ENCODE data around the gene TUBGCP6. TPM values are rescaled to one million over a fixed set of nuclear protein-coding genes. Genes with fewer than 3 reads are reported as not detected.

The TUBGCP6 gene
- total RNA-seq, 2 donors from 2014 or later = 64.9 to 69.7 TPM

- ATAC-seq (replicated peaks in 1 of 2) = no peak
- Mint-ChIP-seq H3K9me3 (no peaks in the 10 kb centered on the region), H3K36me3 (ENCODE audit: insufficient read depth in 2 of 2) (peaks cover 5% of the 10 kb centered on the region in 2 donors), H3K4me3 (no peak overlapping the region), H3K4me1 (ENCODE audit: low read depth) (peaks cover 31% of the 10 kb centered on the region), H3K27ac (no peak overlapping the region), H3K27me3 (ENCODE audit: low read depth) (no peaks in the 10 kb centered on the region)
- no peak for DNase-seq
These were observed 46.2 kb downstream of the TUBGCP6 start for GRCh38 chr22:50198624-50199017.

GRCh38 chr22:50197856-50198623 is 46.8 kb downstream of the TUBGCP6 start:
- DNase-seq = no peak
- ATAC-seq (replicated peaks in 1 of 2) = no peak
- Mint-ChIP-seq H3K36me3 (ENCODE audit: insufficient read depth in 2 of 2) (peaks cover 1 to 3% of the 10 kb centered on the region in 2 donors), H3K9me3 (no peaks in the 10 kb centered on the region), H3K27me3 (ENCODE audit: low read depth) (no peaks in the 10 kb centered on the region), H3K4me1 (ENCODE audit: low read depth) (peaks cover 30% of the 10 kb centered on the region), H3K4me3 (no peak overlapping the region), H3K27ac (no peak overlapping the region)

GRCh38 chr22:50197000-50197800 is 47.6 kb downstream of the TUBGCP6 start:
- H3K36me3 Mint-ChIP-seq (ENCODE audit: insufficient read depth in 2 of 2) = peaks cover 1 to 3% of the 10 kb centered on the region in 2 donors
- H3K9me3 Mint-ChIP-seq = no peaks in the 10 kb centered on the region
- no peaks in the 10 kb centered on the region for H3K27me3 Mint-ChIP-seq (ENCODE audit: low read depth)
- DNase-seq (no peak), ATAC-seq (replicated peaks in 1 of 2) (no peak)
- H3K4me3 Mint-ChIP-seq = no peak overlapping the region
- H3K4me1 Mint-ChIP-seq (ENCODE audit: low read depth) = peaks cover 28% of the 10 kb centered on the region
- no peak overlapping the region for H3K27ac Mint-ChIP-seq

DNA sequence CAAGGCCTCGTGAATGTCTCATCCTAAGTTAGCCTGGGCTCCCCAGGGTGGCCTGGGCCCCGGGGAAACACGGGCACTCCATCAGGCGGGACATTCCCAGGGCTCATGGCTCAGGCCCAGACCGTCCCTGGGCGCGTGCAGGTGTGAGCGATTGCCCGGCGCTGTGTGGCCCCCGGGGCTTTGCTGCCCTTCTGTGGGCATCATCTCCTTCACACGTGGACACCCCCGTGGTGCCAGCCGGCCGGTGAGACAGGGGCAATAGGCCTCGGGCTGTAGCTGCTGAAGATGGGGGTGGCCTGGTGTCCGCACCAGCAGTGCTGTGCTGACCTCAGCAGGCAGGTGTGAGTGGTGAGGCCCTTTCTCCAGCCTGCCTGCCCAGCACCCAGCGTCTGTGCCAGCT is 48.6 kb downstream of the TUBGCP6 start:
- no peak for DNase-seq
- no peak for ATAC-seq (replicated peaks in 1 of 2)
- Mint-ChIP-seq H3K4me1 (ENCODE audit: low read depth) (peaks cover 31% of the 10 kb centered on the region), H3K36me3 (ENCODE audit: insufficient read depth in 2 of 2) (peaks cover 1 to 7% of the 10 kb centered on the region in 2 donors), H3K9me3 (no peaks in the 10 kb centered on the region), H3K4me3 (no peak overlapping the region), H3K27ac (no peak overlapping the region), H3K27me3 (ENCODE audit: low read depth) (no peaks in the 10 kb centered on the region)

DNA sequence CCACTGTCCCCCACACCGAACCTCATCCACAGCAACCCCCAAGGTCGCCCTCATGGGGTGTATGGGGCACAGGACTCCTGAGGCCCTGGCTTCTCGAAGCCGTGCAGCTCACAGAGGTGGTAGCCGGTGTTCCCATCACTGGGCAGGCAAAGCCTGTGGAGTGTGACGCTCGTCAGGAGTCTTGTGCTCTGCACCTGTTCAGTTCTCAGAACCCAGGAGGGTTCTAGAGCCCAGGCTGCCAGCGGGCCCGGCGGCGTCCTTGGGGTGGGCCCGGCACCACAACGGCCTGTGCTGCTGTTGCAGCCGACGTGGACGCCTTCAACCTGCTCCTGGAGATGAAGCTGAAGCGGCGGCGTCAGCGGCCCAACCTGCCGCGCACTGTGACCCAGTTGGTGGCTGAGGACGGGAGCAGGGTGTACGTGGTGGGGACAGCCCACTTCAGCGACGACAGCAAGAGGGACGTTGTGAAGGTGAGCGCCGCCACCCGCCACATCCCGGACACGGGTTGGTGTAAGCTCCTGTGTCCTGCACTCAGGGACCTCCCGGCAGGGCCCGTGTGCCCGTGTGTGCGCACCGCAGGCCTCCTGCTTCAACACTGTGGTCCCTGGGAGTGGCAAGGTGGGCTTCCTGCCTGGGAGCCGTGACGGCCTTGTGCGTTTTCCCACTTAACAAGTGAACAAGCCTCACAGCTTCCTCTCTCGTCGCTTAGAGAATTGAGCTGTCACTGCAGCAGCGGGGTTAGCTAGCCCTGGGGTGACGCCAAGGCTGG is 50.6 kb downstream of the TUBGCP6 start:
- DNase-seq = no peak
- H3K27me3 Mint-ChIP-seq (ENCODE audit: low read depth) = no peaks in the 10 kb centered on the region
- H3K36me3 Mint-ChIP-seq (ENCODE audit: insufficient read depth in 2 of 2) = peaks cover 1 to 7% of the 10 kb centered on the region in 2 donors
- no peak for ATAC-seq (replicated peaks in 1 of 2)
- peaks cover 36% of the 10 kb centered on the region for H3K4me1 Mint-ChIP-seq (ENCODE audit: low read depth)
- H3K4me3 Mint-ChIP-seq = no peak overlapping the region
- no peaks in the 10 kb centered on the region for H3K9me3 Mint-ChIP-seq
- H3K27ac Mint-ChIP-seq = no peak overlapping the region

DNA sequence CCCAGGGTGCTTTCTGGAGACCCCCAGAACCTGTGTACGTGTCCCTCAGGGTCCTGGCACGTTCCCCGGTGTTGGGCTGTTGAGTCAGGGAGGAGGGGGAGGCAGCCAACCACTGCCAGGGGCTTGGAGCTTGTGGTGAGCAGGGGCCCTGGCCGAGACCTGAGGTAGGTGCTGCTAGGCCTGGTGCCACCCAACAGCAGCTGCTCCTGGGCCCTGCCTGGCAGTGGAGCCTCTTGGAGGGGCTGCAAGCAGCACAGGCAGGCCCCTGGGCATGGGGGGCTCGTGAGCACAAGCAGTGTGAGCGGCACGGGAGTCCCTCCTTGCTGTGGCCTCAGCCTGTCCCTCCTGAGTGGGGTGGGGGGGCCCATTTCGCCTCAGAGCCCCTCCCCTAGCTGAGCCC is 51.2 kb downstream of the TUBGCP6 start:
- no peak for ATAC-seq (replicated peaks in 1 of 2)
- H3K9me3 Mint-ChIP-seq = no peaks in the 10 kb centered on the region

DNA sequence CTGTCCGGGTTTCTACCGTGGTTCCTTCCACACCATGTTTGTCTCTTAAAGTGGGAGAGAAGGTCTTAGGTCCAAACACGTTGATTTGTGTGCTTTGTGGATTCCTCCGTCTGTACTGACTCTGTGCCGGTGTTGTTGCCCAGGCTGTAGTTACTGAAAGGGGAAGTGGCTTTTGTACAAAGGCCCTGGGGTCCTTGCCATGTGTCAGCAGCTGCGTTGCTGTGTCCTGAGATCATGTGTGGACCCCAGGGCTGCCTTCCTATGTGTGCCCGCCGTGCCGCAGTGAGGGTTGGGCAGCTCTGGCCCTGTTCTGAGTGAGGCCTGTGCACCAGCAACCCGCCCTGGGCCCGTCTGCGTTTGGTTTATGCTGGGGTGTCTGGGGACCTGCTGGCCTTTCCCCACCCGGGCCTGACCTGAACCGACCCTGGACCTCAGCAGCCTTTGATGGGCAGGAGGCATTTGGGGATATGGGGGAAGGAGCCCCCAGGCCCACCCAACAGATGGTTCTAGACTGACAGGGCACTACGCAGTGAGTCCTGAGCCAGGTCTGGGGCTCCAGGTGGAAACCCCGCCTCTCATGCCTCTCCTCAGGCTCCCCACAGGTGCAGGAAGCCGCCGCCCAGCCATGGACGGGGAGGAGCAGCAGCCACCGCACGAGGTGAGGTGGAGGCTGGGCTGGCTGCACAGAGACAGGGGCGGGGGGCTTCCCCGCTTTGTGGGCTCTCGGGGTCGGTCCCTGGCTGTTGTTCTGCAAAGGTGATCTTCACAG is 52.2 kb downstream of the TUBGCP6 start:
- DNase-seq (no peak), ATAC-seq (replicated peaks in 1 of 2) (no peak)
- H3K36me3 Mint-ChIP-seq (ENCODE audit: insufficient read depth in 2 of 2) = peaks cover 1 to 6% of the 10 kb centered on the region in 2 donors
- H3K9me3 Mint-ChIP-seq = no peaks in the 10 kb centered on the region
- H3K27ac Mint-ChIP-seq = peak overlapping the region; percentile 76
- no peaks in the 10 kb centered on the region for H3K27me3 Mint-ChIP-seq (ENCODE audit: low read depth)
- peaks cover 42% of the 10 kb centered on the region for H3K4me1 Mint-ChIP-seq (ENCODE audit: low read depth)
- peak overlapping the region; percentile 91 to 92 for H3K4me3 Mint-ChIP-seq

More for the DNA sequence above, 51.2 kb downstream of the TUBGCP6 start:
- Mint-ChIP-seq H3K4me3 (no peak overlapping the region), H3K27ac (no peak overlapping the region), H3K36me3 (ENCODE audit: insufficient read depth in 2 of 2) (peaks cover 1 to 7% of the 10 kb centered on the region in 2 donors), H3K4me1 (ENCODE audit: low read depth) (peaks cover 38% of the 10 kb centered on the region), H3K27me3 (ENCODE audit: low read depth) (no peaks in the 10 kb centered on the region)
- DNase-seq = no peak

DNA sequence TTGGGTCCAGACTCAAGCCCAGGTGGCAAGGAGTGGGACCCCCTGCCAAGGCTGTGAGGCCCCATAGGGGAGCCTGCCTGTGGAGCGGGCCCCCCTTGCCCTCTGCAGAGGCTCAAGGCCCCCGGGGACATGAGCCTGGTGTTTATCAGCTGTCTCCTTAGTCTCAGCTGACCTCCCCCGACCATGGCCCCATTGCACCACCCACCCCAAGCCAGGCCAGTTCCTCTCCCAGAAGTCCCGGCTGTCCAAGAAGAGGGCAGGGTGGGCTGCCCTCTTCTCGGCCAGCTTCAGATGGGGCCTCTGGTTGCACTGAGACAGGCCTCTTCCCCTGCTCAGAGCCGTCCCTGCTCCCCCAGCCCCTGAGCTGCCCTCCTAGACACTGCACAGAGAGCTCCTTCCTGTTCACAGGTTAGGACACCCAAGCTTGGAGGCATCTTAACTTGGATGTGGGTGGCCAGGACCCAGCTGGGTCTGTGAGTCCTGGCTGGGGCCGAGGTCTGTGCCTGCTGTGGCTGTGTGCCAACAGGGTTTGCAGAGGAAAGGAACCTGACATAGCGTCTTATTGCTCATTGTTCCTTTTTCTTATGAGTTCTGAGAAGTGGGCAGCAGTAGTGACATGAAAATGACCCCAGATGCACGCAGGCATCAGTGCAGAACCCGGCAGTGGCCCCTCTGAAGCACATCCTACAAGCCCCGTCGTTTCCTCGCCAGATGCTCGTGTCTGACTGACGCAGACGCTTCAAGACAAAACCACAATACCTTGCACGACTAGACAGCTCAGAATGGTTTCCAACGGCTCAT is 53.7 kb downstream of the TUBGCP6 start:
- ATAC-seq (replicated peaks in 1 of 2) = peak; percentile 71 to 73
- H3K4me1 Mint-ChIP-seq (ENCODE audit: low read depth) = peaks cover 47% of the 10 kb centered on the region
- DNase-seq = peak; percentile 77 to 78

DNA sequence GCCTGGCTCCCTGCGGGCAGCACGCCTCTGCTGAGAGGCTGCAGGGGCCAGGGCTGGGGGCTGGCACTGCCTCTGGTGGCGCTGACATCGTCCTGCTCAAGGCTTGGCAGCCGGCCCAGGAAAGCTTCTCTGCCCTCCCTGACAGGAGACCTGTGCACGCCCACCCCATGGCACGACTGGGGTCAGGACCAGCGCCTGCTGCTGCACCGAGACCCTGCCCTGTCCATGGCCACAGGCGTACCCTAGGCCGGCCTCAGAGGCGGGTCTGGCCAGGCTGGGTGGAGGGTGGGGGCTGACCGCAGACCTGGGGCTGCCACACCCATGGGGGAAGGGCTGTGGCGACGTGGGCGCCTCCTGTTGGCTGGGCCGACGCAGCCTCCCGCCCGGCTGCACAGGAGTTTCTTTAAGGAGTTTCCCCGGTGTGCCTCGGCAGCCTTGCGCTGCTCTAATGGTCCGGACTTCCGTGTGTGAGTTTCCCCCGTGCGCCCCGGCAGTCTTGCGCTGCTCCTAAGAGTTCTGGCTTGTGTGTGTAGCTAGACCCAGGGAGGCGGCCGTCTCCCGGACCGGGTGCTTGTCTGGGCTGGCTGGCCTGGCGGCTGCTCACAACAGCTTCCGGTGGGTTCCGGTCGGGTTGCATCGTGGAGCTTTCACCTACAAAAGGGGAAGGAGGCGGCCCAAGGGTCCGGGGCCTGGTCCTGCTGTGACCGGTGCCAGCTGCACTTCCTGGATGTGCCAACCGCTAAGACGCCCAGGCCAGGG is 54.5 kb downstream of the TUBGCP6 start:
- H3K27me3 Mint-ChIP-seq (ENCODE audit: low read depth) = no peaks in the 10 kb centered on the region
- ATAC-seq (replicated peaks in 1 of 2) (peak; percentile 48 to 53), DNase-seq (peak; percentile 81 to 84)
- H3K27ac Mint-ChIP-seq = peak overlapping the region; percentile 95
- H3K36me3 Mint-ChIP-seq (ENCODE audit: insufficient read depth in 2 of 2) = peaks cover 4 to 6% of the 10 kb centered on the region in 2 donors
- H3K4me3 Mint-ChIP-seq = peak overlapping the region; percentile 91 to 92
- H3K9me3 Mint-ChIP-seq = no peaks in the 10 kb centered on the region
- H3K4me1 Mint-ChIP-seq (ENCODE audit: low read depth) = peaks cover 45% of the 10 kb centered on the region

More for the DNA sequence above, 53.7 kb downstream of the TUBGCP6 start:
- H3K36me3 Mint-ChIP-seq (ENCODE audit: insufficient read depth in 2 of 2) = peaks cover 4 to 6% of the 10 kb centered on the region in 2 donors
- H3K27ac Mint-ChIP-seq = peak overlapping the region; percentile 92
- no peaks in the 10 kb centered on the region for H3K9me3 Mint-ChIP-seq
- H3K27me3 Mint-ChIP-seq (ENCODE audit: low read depth) = no peaks in the 10 kb centered on the region
- H3K4me3 Mint-ChIP-seq = peak overlapping the region; percentile 91 to 92

GRCh38 chr22:50189849-50190181 is 55.0 kb downstream of the TUBGCP6 start:
- H3K4me1 Mint-ChIP-seq (ENCODE audit: low read depth) = peaks cover 39% of the 10 kb centered on the region
- no peaks in the 10 kb centered on the region for H3K9me3 Mint-ChIP-seq
- no peak for DNase-seq
- peak overlapping the region; percentile 95 for H3K27ac Mint-ChIP-seq
- peak overlapping the region; percentile 91 to 92 for H3K4me3 Mint-ChIP-seq
- H3K27me3 Mint-ChIP-seq (ENCODE audit: low read depth) = no peaks in the 10 kb centered on the region
- H3K36me3 Mint-ChIP-seq (ENCODE audit: insufficient read depth in 2 of 2) = peaks cover 3 to 6% of the 10 kb centered on the region in 2 donors
- ATAC-seq (replicated peaks in 1 of 2) = peak in 1 of 2 donors; percentile 0

DNA sequence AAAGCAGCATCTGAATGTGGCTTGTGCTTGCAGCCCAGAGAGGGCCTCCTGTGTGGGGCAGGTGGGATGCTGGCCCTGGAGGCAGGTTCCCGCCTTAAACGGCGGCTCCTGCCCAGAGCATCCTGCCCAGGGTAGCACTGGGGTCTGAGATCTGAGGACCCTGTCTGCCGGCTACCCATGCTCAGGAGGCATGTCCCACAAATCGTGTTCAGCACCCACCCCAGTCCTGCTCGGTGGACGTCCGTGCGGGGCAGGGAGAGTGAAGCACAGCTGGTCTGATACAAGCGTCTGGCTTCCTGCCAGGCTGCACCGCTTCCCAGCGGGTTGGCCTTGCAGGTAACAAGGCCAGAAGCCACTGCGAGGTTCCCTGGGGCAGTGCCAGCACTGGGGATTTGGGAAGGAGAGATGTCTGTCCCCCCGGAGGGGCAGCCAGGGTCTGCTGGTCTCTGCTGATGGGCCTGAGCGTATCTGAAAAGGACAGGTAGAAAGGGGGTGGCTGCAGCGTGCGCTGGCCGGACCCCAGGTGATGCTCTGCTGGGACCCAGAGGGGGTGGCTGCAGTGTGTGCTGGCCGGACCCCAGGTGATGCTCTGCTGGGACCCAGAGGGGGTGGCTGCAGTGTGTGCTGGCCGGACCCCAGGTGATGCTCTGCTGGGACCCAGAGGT is 55.5 kb downstream of the TUBGCP6 start:
- no peak for ATAC-seq (replicated peaks in 1 of 2)
- H3K9me3 Mint-ChIP-seq = no peaks in the 10 kb centered on the region
- H3K27ac Mint-ChIP-seq = no peak overlapping the region
- H3K36me3 Mint-ChIP-seq (ENCODE audit: insufficient read depth in 2 of 2) = peaks cover 3 to 6% of the 10 kb centered on the region in 2 donors
- peak in 1 of 2 donors; percentile 2 for DNase-seq
- H3K27me3 Mint-ChIP-seq (ENCODE audit: low read depth) = no peaks in the 10 kb centered on the region
- peak overlapping the region; percentile 91 to 92 for H3K4me3 Mint-ChIP-seq
- peaks cover 37% of the 10 kb centered on the region for H3K4me1 Mint-ChIP-seq (ENCODE audit: low read depth)
